BLaER1 (cell line): ENCODE data around the gene REEP6.
A peak's percentile ranks its signal among the peaks of the same experiment; 100 is the strongest.
"Not testable (repeated sequence)": the region's sequence is repeated elsewhere in the genome, so short reads cannot be mapped to it uniquely, and the experiment has no call there.

Source experiments
- H3K27ac ChIP-seq: shearing (Covaris generic); formaldehyde crosslinking; 2 replicates; pipeline ENCODE4 v1.8.1; 2022
- H3K27me3 ChIP-seq: shearing (Covaris generic); formaldehyde crosslinking; 2 replicates; pipeline ENCODE4 v1.8.1; 2022
- H3K36me3 ChIP-seq: shearing (Covaris generic); formaldehyde crosslinking; 2 replicates; pipeline ENCODE4 v1.8.1; 2022
- H3K4me1 ChIP-seq: shearing (Covaris generic); formaldehyde crosslinking; 2 replicates; pipeline ENCODE4 v1.8.1; 2022
- H3K4me2 ChIP-seq: shearing (Covaris generic); formaldehyde crosslinking; 2 replicates; pipeline ENCODE4 v1.8.1; 2022
- H3K4me3 ChIP-seq: shearing (Covaris generic); formaldehyde crosslinking; 2 replicates; pipeline ENCODE4 v1.8.1; 2022
- H3K9ac ChIP-seq: shearing (Covaris generic); formaldehyde crosslinking; 2 replicates; pipeline ENCODE4 v1.8.1; 2022
- H3K9me3 ChIP-seq: shearing (Covaris generic); formaldehyde crosslinking; 2 replicates; pipeline ENCODE4 v1.8.1; 2022
- H4K20me1 ChIP-seq: shearing (Covaris generic); formaldehyde crosslinking; 2 replicates; pipeline ENCODE4 v1.8.1; 2022
- Cebpa-rat ChIP-seq: shearing (Covaris generic); IDR thresholded peaks from 2 replicates; pipeline ENCODE4 v1.8.1; 2022

REEP6 gene

DNA sequence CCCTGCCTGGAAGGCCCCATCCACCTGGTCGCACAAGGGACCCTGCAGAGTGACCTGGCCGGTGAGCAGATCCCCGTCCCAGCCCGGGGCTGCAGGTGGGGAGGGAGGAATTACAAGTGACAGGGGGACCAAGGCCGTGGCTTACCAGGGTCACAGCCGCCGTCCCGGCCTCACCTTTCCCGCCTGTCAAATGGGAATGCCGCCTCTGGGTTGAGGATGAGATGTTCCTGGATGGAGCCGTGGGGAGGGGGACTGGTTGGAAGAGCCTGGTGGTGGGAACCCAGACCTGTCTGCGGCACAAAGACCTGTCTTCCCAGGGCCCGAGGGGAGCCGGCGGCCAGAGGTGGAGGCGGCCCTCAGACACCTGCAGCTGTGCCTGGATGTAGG, 38.4 kb downstream of the REEP6 start:
- Histone ChIP-seq H3K9me3 (no peaks in the 10 kb centered on the region), H3K9ac (no peak overlapping the region), H3K27me3 (peaks cover 13% of the 10 kb centered on the region), H3K4me2 (no peak overlapping the region), H3K4me1 (peaks cover 14% of the 10 kb centered on the region), H3K27ac (no peak overlapping the region), H4K20me1 (no peaks in the 10 kb centered on the region), H3K36me3 (no peaks in the 10 kb centered on the region), H3K4me3 (no peak overlapping the region)
- TF ChIP-seq Cebpa-rat: no peak

- not testable (repeated sequence) for H3K9ac ChIP-seq, H3K9me3 ChIP-seq, H4K20me1 ChIP-seq, H3K4me2 ChIP-seq, H3K27ac ChIP-seq, H3K4me3 ChIP-seq, H3K27me3 ChIP-seq, H3K36me3 ChIP-seq
- H3K4me1 ChIP-seq: peaks cover 14% of the 10 kb centered on the region
Measured at GRCh38 chr19:1530856-1531255, 39.9 kb downstream of the REEP6 start.

DNA sequence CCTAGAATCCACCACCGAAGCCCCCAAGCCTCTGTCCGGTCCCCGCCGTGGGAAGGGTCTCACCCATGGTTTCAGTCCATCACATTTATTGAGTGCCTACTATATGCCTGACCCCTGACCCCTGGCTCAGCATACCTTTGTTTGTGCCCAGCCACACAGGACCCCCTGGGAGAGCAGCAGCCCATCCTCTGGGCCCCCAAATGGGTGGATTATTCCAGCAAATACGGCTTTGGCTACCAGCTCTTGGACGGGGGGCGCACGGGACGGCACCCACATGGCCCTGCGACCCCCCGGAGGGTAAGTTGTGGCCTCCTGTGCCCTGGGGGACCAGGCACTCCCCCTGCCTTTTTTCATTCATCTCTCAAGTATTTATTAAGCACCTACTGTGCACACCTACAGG, 40.6 kb downstream of the REEP6 start:
- Histone ChIP-seq H3K27ac (no peak overlapping the region), H3K9me3 (no peaks in the 10 kb centered on the region), H3K4me1 (peaks cover 14% of the 10 kb centered on the region), H3K4me2 (no peak overlapping the region), H3K27me3 (no peaks in the 10 kb centered on the region), H3K4me3 (no peak overlapping the region), H3K9ac (no peak overlapping the region), H4K20me1 (no peaks in the 10 kb centered on the region), H3K36me3 (no peaks in the 10 kb centered on the region)
- no peak for TF ChIP-seq Cebpa-rat

GRCh38 chr19:1532003-1532402, 41.0 kb downstream of the REEP6 start:
- Histone ChIP-seq H3K36me3 (no peaks in the 10 kb centered on the region), H3K9ac (no peak overlapping the region), H3K27ac (no peak overlapping the region), H4K20me1 (no peaks in the 10 kb centered on the region), H3K4me3 (no peak overlapping the region), H3K4me2 (no peak overlapping the region), H3K27me3 (no peaks in the 10 kb centered on the region), H3K9me3 (no peaks in the 10 kb centered on the region), H3K4me1 (peaks cover 14% of the 10 kb centered on the region)
- no peak for TF ChIP-seq Cebpa-rat

GRCh38 chr19:1533510-1534150, 42.6 kb downstream of the REEP6 start:
- H3K4me3 ChIP-seq: no peak overlapping the region

GRCh38 chr19:1534972-1535371, 44.0 kb downstream of the REEP6 start:
- no peak overlapping the region for H3K4me3 ChIP-seq
- no peaks in the 10 kb centered on the region for H3K9me3 ChIP-seq
- H3K27ac ChIP-seq: no peak overlapping the region
- H3K4me1 ChIP-seq: peaks cover 21% of the 10 kb centered on the region
- H3K4me2 ChIP-seq: no peak overlapping the region
- no peaks in the 10 kb centered on the region for H4K20me1 ChIP-seq
- no peak overlapping the region for H3K9ac ChIP-seq
- H3K36me3 ChIP-seq: no peaks in the 10 kb centered on the region
- TF ChIP-seq Cebpa-rat: no peak
- H3K27me3 ChIP-seq: no peaks in the 10 kb centered on the region

More at GRCh38 chr19:1533510-1534150, 42.6 kb downstream of the REEP6 start:
- H3K9me3 ChIP-seq: no peaks in the 10 kb centered on the region
- no peaks in the 10 kb centered on the region for H3K36me3 ChIP-seq
- no peak overlapping the region for H3K27ac ChIP-seq
- H3K4me1 ChIP-seq: peaks cover 16% of the 10 kb centered on the region
- no peak overlapping the region for H3K9ac ChIP-seq
- H3K4me2 ChIP-seq: 0 out of 2 replicates have a peak overlapping the region, but pooled peaks have one; percentile 34
- no peaks in the 10 kb centered on the region for H3K27me3 ChIP-seq
- no peak for TF ChIP-seq Cebpa-rat
- no peaks in the 10 kb centered on the region for H4K20me1 ChIP-seq

- H3K4me2 ChIP-seq, H3K27ac ChIP-seq, H3K9me3 ChIP-seq, H3K9ac ChIP-seq, H3K36me3 ChIP-seq, H3K4me3 ChIP-seq, H3K27me3 ChIP-seq, H4K20me1 ChIP-seq: not testable (repeated sequence)
- H3K4me1 ChIP-seq: peaks cover 28% of the 10 kb centered on the region
Measured at GRCh38 chr19:1535699-1536098, 44.7 kb downstream of the REEP6 start.

DNA sequence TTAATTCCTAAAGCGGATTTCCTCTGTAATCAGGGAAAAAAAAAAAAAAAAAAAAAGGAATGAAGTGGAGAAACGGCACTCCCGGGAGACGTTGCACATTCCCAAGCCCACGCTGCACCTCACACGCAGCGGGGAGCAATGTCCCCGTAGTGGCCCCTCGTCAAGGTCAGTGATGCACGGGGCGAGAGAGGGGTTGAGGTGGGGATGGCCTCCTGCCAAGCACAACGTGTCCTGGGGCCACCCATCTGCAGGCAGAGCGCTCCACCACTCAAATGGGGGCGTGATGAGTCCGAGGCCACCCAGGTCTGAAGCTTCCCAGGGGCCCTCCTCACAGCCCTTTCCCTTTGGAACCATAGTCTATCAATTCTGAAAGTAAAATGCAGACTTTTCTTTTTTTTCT, 48.0 kb downstream of the REEP6 start:
- Histone ChIP-seq H3K9me3 (no peaks in the 10 kb centered on the region), H4K20me1 (no peaks in the 10 kb centered on the region), H3K27me3 (no peaks in the 10 kb centered on the region), H3K4me2 (0 out of 2 replicates have a peak overlapping the region, but pooled peaks have one; percentile 5), H3K9ac (no peak overlapping the region), H3K36me3 (no peaks in the 10 kb centered on the region), H3K27ac (no peak overlapping the region), H3K4me1 (peaks cover 29% of the 10 kb centered on the region), H3K4me3 (no peak overlapping the region)
- TF ChIP-seq Cebpa-rat: no peak

GRCh38 chr19:1539749-1540148, 48.8 kb downstream of the REEP6 start:
- not testable (repeated sequence) for H3K27me3 ChIP-seq, H3K36me3 ChIP-seq

DNA sequence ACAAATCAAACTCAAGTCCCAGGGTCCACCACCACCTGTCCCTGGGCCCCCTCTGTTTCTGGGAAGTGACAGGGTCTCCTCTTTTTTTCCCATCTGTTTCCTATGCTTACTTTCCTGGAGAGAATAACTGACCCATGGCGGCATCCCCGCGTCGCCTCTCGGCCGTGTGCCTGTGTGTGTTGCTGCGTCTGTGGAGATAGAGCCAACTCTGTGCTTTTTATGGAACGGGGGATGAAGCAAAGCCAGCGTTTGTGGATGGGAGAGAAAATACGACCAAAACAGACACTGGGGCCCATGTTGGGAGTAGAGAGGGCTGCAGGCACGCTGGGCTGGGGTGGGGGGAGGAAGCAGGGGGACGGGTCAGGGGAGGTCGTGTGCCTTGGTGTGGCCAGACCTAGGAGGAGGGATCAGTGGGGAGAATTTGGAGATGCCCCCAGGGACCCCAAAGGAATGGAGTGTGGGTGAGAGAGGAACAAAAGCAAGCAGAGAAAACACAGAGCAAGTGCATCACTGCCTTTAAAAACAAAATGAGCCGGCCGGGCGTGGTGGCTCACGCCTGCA, 49.5 kb downstream of the REEP6 start:
- no peak for TF ChIP-seq Cebpa-rat
- H3K4me3 ChIP-seq: no peak overlapping the region
- H3K9ac ChIP-seq: no peak overlapping the region
- H3K9me3 ChIP-seq: no peaks in the 10 kb centered on the region
- no peaks in the 10 kb centered on the region for H3K36me3 ChIP-seq
- H4K20me1 ChIP-seq: no peaks in the 10 kb centered on the region
- H3K27ac ChIP-seq: no peak overlapping the region
- H3K4me2 ChIP-seq: peak overlapping the region; percentile 26; the same call in 1 of the 2 replicates
- no peaks in the 10 kb centered on the region for H3K27me3 ChIP-seq
- peaks cover 29% of the 10 kb centered on the region for H3K4me1 ChIP-seq

More at GRCh38 chr19:1539749-1540148, 48.8 kb downstream of the REEP6 start:
- H3K4me3 ChIP-seq, H3K9ac ChIP-seq, H3K27ac ChIP-seq, H3K4me2 ChIP-seq, H4K20me1 ChIP-seq, H3K9me3 ChIP-seq: not testable (repeated sequence)
- peaks cover 29% of the 10 kb centered on the region for H3K4me1 ChIP-seq
